Activated CD4-positive, alpha-beta T cell treated with anti-CD3 and anti-CD28 coated beads for 36 hours (primary cell): ENCODE data around the gene CUX1. TPM values are rescaled to one million over a fixed set of nuclear protein-coding genes. Genes with fewer than 3 reads are reported as not detected.
"Not testable (repeated sequence)": the region's sequence is repeated elsewhere in the genome, so short reads cannot be mapped to it uniquely, and the experiment has no call there.

ENCODE experiments used
- ATAC-seq: fragments of 200-7000 bp; cut with Tn5 transposase; one replicate; pipeline ENCODE4 v1.10.0; 2021; ENCODE audit warnings: mild to moderate bottlenecking, moderate library complexity
- CTCF ChIA-PET: fragments of 350-600 bp; sonication (Branson Sonifier 250); formaldehyde crosslinking; loops from one replicate; lab custom pipeline; 2021; ENCODE audit warnings: antibody characterized with exemption; lab: Charles Lee
- POLR2A ChIA-PET: fragments of 350-600 bp; sonication (Branson Sonifier 250); formaldehyde crosslinking; loops from one replicate; lab custom pipeline; 2021; ENCODE audit warnings: antibody characterized with exemption, inconsistent platforms; lab: Charles Lee
- DNase-seq: peaks from one replicate; pipeline ENCODE4 v3.0.0-alpha.2; 2020
- H3K27ac Mint-ChIP-seq: one replicate; pipeline ENCODE4 v1.8.0; 2021; ENCODE audit warnings: mixed read lengths
- H3K27me3 Mint-ChIP-seq: one replicate; pipeline ENCODE4 v1.8.0; 2021; ENCODE audit warnings: mixed read lengths
- H3K36me3 Mint-ChIP-seq: one replicate; pipeline ENCODE4 v1.8.0; 2021; ENCODE audit warnings: low read depth, mixed read lengths
- H3K4me1 Mint-ChIP-seq: one replicate; pipeline ENCODE4 v1.8.0; 2021; ENCODE audit warnings: mixed read lengths
- H3K4me3 Mint-ChIP-seq: one replicate; pipeline ENCODE4 v1.8.0; 2021; ENCODE audit warnings: mild to moderate bottlenecking, moderate library complexity, mixed read lengths
- H3K9me3 Mint-ChIP-seq: one replicate; pipeline ENCODE4 v1.8.0; 2021; ENCODE audit warnings: low read depth, mixed read lengths
- intact Hi-C, 2 experiments: fragments of 100-400 bp; cut with DNase I in 1 of 2; cut with micrococcal nuclease in 1 of 2; formaldehyde crosslinking; loops; one replicate each; pipeline versions ENCODE4 v1.14.2 to v1.15.1; 2022 to 2024; cut with DNase I, micrococcal nuclease
- total RNA-seq, 2 experiments: library from RNA; stranded (reverse); gene quantifications; one replicate each; pipeline ENCODE4 v1.2.3, GENCODE V29; 2021

Gene CUX1
- total RNA-seq, 2 experiments from 2014 or later, result 21.6 to 23.5 TPM

DNA sequence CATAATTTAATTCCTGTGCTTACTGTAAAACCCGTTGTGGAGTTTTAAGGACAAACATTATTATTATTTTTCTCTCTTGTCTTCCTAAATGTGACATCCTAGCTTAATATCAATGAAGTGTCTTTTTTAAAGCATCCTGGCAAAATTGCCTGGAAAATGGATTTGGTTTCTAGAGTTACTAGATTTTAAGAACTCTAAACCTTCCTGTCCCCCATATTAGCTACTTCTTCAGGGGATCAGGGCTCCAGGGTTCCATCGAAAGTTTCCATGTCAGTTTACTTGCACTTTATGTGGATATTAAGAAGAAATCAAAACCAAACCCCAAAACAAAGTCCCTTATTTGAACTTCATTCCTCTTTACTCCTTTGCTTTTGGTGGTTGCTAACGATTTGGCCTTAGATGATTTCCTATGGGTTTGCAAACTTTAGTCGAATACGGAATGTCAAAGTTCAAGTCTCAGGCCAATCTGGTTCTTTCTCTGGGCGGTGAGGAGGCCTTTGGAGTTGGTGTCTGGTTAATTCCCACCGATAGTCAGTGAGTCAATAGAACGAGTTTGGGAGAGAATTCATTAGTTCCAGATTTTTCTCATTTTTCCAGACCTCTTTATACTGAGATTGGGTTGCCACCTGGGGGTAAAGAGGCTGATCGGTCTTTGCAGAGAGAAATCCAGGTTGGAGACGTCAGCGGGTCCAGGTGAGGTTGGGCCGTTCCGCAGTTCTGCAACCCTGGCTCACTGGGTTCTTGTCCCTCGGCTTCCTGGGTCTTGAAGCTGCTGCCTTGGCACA is 1.1 kb downstream of the CUX1 start:
- H3K9me3 Mint-ChIP-seq, result no peaks in the 10 kb centered on the region
- H3K27ac Mint-ChIP-seq, result no peak overlapping the region
- intact Hi-C loops, result loop anchor here (5.0 to 10.0 kb wide), 3 partner anchors 456 to 654 kb away; partner anchors contain the start of gene VGF (in 1 of the 2)
- H3K27me3 Mint-ChIP-seq, result peaks cover 2% of the 10 kb centered on the region
- H3K4me1 Mint-ChIP-seq, result peaks cover 26% of the 10 kb centered on the region
- POLR2A ChIA-PET, result no interaction called here
- H3K36me3 Mint-ChIP-seq, result no peaks in the 10 kb centered on the region
- DNase-seq, result no peak
- ATAC-seq, result no peak
- CTCF ChIA-PET, result interaction anchor here (0.7 to 1.6 kb wide), 5 partner anchors 9 to 470 kb away, joined by 3 to 4 read pairs (median 3); no protein-coding TSS in a partner anchor
- H3K4me3 Mint-ChIP-seq, result peak overlapping the region; percentile 71

DNA sequence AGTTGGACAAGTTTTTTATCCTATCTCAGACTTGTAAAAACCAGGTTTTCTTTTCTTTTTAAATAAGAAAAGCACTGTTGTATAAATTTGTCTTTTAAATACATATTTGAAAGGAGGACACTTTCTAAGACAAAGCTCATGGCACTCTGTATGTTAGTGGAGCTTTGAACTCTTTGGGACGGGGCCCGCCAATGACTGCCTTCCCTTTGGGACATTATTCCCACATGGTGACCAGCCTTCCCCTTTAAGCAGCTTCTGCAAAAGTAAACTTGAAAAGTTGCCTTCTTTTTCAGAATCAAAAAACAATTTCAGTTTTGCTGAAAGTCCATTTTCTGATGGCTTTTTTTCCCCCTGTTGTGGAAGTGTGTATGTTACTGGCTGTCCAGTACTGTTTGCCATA is 1.8 kb downstream of the CUX1 start:
- Mint-ChIP-seq H3K9me3 (no peaks in the 10 kb centered on the region), H3K4me1 (peaks cover 24% of the 10 kb centered on the region), H3K27me3 (peaks cover 2% of the 10 kb centered on the region), H3K36me3 (no peaks in the 10 kb centered on the region), H3K27ac (no peak overlapping the region), H3K4me3 (no peak overlapping the region)
- ChIA-PET CTCF (interaction anchor here (1.1 to 1.6 kb wide), 3 partner anchors 14 to 39 kb away, joined by 3 read pairs; no protein-coding TSS in a partner anchor), POLR2A (no interaction called here)
- no peak for ATAC-seq
- DNase-seq, result no peak
- intact Hi-C loops, result loop anchor here (5.0 to 10.0 kb wide), 3 partner anchors 456 to 654 kb away; partner anchors contain the start of gene VGF (in 1 of the 2)

DNA sequence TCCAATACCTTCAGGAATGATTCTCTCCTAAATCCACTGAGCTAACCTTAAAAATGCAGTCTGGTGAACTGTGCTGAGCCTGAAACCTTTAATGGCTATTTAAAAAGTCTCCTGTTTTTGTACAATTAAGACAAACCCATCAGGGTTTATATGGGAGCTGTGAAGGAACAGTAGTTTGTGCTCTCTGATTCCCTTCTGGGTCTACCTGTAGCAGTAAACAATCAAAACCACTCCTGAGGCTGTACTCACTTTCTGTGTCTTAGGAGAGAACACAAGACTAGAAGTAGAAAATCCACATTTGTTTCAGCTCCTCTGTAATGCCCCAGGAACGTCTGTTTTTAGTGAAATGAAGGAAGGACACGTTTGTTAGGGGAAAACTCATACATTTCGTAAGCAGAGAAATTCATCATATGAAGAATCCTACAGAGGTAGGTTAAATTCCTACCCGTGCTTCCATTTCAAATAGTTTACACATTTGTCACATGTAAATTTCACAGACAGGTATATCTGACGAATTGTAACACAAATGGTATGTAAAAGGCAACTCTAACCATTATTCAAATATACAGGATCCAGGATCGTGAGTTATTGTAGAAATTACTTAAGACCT is 2.6 kb downstream of the CUX1 start:
- Mint-ChIP-seq H3K4me1 (peaks cover 20% of the 10 kb centered on the region), H3K9me3 (no peaks in the 10 kb centered on the region), H3K27ac (no peak overlapping the region), H3K27me3 (peaks cover 2% of the 10 kb centered on the region), H3K4me3 (no peak overlapping the region), H3K36me3 (no peaks in the 10 kb centered on the region)
- ChIA-PET POLR2A (interaction anchor here (0.6 kb wide), 1 partner anchor 17 kb away, joined by 3 read pairs; no protein-coding TSS in a partner anchor), CTCF (interaction anchor here (1.1 to 1.6 kb wide), 3 partner anchors 15 to 38 kb away, joined by 3 read pairs; no protein-coding TSS in a partner anchor)
- intact Hi-C loops, result loop anchor here (5.0 to 10.0 kb wide), 3 partner anchors 455 to 655 kb away; partner anchors contain the start of gene VGF (in 1 of the 2)
- ATAC-seq (no peak), DNase-seq (no peak)

DNA sequence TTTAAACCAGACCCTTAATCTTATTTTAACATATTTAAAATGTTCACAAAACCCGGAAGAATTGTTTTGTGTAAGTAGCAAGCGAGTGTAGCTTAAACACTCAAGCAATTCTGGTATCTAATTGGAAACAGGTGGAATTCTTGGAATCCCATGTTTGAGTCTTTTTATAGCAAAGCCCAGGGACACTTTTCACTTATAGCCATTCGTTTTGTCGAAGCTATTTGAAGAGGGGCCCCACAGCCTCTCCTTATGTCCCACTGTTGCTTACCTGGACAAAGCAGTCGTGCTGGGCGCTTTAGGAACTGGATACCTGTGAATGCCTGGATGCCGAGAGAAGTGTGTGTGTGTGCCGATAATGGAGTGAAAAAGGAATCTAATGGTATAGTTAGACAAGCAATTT is 3.3 kb downstream of the CUX1 start:
- CTCF ChIA-PET, result interaction anchor here (1.5 kb wide), 1 partner anchor 20 kb away, joined by 3 read pairs; no protein-coding TSS in a partner anchor
- POLR2A ChIA-PET, result no interaction called here

DNA sequence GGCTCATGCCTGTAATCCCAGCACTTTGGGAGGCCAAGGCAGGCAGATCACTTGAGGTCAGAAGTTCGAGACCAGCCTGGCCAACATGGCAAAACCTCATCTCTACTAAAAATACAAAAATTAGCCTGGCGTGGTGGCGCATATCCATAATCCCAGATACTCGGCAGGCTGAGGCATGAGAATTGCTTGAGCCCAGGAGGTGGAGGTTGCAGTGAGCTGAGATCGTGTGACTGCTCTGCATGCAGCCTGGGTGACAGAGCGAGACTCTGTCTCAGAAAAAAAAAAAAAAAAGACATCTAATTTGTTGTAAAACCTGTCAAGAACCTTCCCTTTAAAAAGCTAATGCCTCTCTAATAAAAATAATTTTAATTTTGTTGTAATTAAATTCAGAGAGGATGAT is 5.2 kb downstream of the CUX1 start:
- H3K27ac Mint-ChIP-seq, H3K4me3 Mint-ChIP-seq, H3K27me3 Mint-ChIP-seq, CTCF ChIA-PET, intact Hi-C loops, H3K36me3 Mint-ChIP-seq, H3K9me3 Mint-ChIP-seq, ATAC-seq, DNase-seq, POLR2A ChIA-PET: not testable (repeated sequence)
- H3K4me1 Mint-ChIP-seq, result peaks cover 19% of the 10 kb centered on the region

More for the DNA sequence above, 3.3 kb downstream of the CUX1 start:
- H3K27ac Mint-ChIP-seq, result no peak overlapping the region
- ATAC-seq, result no peak
- no peak for DNase-seq
- H3K36me3 Mint-ChIP-seq, result no peaks in the 10 kb centered on the region
- H3K4me1 Mint-ChIP-seq, result peaks cover 20% of the 10 kb centered on the region
- intact Hi-C loops, result no loop called here
- no peaks in the 10 kb centered on the region for H3K9me3 Mint-ChIP-seq
- H3K27me3 Mint-ChIP-seq, result peaks cover 2% of the 10 kb centered on the region
- no peak overlapping the region for H3K4me3 Mint-ChIP-seq

DNA sequence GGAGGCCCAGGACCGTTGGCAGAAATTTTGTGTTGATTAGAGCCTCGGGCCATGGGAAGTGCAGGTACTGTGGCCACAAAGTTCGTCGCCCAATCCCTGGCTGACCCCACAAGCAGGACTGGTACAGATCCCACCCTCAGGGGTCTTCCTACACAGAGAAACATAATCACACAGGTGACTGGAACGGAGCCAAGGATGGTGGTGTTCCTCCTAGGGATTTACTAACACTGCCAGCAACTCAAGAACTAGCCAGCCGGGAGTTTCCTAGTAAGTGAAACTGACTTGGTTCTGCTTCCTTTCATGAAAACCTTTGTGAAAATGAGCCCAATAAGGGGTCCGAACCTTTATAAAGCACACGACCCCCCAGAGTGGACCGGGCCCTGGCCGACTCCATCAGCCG is 5.7 kb downstream of the CUX1 start:
- no peak for ATAC-seq
- Mint-ChIP-seq H3K4me1 (peaks cover 16% of the 10 kb centered on the region), H3K9me3 (no peaks in the 10 kb centered on the region), H3K36me3 (no peaks in the 10 kb centered on the region), H3K27ac (no peak overlapping the region), H3K4me3 (no peak overlapping the region), H3K27me3 (peaks cover 2% of the 10 kb centered on the region)
- no peak for DNase-seq
- ChIA-PET POLR2A (no interaction called here), CTCF (interaction anchor here (0.8 kb wide), 1 partner anchor 20 kb away, joined by 3 read pairs; no protein-coding TSS in a partner anchor)
- intact Hi-C loops, result no loop called here

DNA sequence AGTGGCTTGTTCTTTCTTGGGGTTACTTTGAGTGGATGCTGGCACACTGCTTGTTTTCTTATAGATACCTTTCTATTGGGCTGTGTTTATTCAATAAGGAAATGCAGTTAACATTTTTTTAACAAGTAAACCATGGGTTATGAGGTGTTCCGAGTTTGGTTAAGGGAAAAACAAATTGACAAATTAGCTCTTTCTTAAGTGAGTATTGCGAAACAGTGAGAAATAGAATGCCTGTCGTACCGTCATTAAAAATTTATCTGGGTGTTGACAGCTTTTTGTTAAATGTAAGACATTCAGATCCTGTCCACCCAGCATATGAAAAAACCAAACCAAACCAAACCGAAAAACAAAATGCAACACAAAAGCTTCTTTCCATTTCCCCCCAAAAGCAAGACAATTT is 6.2 kb downstream of the CUX1 start:
- Mint-ChIP-seq H3K4me1 (peaks cover 14% of the 10 kb centered on the region), H3K9me3 (no peaks in the 10 kb centered on the region), H3K36me3 (no peaks in the 10 kb centered on the region), H3K27ac (no peak overlapping the region), H3K27me3 (peaks cover under 1% of the 10 kb centered on the region), H3K4me3 (no peak overlapping the region)
- DNase-seq, result no peak
- intact Hi-C loops, result no loop called here
- ChIA-PET CTCF (interaction anchor here (0.8 kb wide), 1 partner anchor 21 kb away, joined by 3 read pairs; no protein-coding TSS in a partner anchor), POLR2A (no interaction called here)
- ATAC-seq, result no peak

DNA sequence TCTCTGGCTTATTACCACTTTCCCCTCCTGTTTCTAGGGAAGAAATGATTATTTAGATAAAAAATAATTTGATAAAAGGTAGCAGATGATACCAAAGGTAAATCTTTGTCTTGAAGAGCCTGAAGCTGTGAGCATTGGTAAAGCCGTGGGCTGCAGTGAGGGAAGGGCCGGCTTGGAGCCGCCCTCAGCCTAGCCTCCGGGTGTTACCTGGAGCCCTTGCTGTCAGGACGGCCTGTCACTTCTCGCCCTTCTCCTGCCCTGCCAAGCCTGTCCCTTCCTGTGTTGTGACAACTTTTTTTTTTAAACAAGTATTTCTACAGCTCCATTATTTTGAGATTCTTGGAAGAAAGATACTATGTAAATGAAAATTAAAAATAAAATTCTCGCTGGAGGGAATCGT is 7.0 kb downstream of the CUX1 start:
- intact Hi-C loops, result no loop called here
- no peaks in the 10 kb centered on the region for H3K36me3 Mint-ChIP-seq
- H3K9me3 Mint-ChIP-seq, result no peaks in the 10 kb centered on the region
- no peak for DNase-seq
- no peaks in the 10 kb centered on the region for H3K27me3 Mint-ChIP-seq
- H3K27ac Mint-ChIP-seq, result no peak overlapping the region
- no peak overlapping the region for H3K4me3 Mint-ChIP-seq
- ChIA-PET CTCF (interaction anchor here (1.0 kb wide), 1 partner anchor 10 kb away, joined by 3 read pairs; no protein-coding TSS in a partner anchor), POLR2A (no interaction called here)
- no peak for ATAC-seq
- H3K4me1 Mint-ChIP-seq, result peaks cover 11% of the 10 kb centered on the region

DNA sequence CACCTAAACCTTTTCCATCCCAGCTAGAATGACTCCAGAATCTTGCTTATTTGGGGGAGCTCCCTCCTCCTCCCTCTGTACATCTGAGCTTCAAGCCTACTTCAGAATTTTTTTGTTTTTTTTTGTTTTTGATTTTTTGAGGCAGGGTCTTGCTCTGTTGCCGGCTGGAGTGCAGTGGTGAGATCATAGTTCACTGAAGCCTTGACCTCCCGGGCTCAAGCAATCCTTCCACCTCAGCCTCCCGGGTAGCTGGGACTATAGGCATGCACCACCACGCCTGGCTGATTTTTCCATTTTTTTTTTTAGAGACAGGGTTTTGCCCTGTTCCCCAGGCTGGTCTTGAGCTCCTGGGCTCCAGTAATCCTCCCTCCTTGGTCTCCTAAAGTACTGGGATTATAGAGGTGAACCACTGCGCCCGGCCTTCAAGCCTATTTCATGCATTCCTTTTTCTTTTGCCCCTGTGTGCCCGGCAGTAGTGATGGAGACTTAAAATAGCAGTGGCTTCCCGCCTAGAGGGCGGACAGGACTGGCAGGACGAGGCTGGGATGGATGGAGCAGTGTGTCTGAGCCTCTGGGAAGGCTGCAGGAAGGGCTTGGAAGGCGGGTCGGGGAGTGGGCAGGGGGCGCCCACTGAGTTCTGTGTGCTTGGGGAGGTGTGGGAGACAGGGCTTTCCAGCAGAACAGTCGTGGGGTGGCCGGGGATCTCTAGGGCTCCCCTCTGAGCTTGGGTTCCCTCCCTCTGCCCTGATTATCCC is 8.8 kb downstream of the CUX1 start:
- H3K36me3 Mint-ChIP-seq, result no peaks in the 10 kb centered on the region

DNA sequence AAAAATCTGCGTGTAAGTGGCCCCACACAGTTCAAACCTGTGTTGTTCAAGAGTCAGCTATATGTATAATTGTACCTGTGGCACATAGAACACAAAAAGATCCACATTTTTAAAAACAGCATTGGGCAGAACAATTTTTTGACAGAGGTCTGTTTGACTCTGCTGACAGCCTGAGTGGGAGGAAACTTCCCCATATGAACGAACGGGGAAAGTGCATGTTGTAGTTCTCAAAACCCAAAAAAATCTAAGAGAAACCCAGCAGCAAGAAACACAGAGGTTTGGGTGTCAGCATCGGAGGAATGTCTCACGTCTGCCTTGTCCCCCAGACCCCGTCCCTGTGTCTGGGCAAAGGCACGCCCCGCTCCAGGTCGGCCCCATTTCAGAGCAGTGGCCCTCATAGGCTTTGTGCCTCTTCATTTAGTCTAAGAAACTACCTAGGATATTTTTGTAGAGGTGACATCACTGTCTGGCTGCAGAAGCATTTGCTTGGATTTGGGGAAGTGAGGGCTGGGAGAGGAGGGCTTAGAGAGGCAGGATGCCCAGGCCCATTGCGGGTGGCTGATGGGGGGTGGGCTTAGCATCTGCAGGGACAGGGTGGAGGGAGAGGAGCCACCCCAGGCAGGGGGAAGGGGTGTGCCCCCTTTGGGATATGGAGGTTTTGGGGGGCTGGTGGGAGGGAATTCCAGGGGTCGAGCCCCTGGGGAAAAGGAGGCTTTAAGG is 11.0 kb downstream of the CUX1 start:
- no peak overlapping the region for H3K27ac Mint-ChIP-seq
- no peaks in the 10 kb centered on the region for H3K27me3 Mint-ChIP-seq
- ChIA-PET POLR2A (no interaction called here), CTCF (interaction anchor here (1.3 to 1.5 kb wide), 2 partner anchors 84 to 85 kb away, joined by 3 read pairs; no protein-coding TSS in a partner anchor)
- intact Hi-C loops, result no loop called here
- H3K36me3 Mint-ChIP-seq, result peaks cover 2% of the 10 kb centered on the region
- DNase-seq (no peak), ATAC-seq (no peak)
- no peaks in the 10 kb centered on the region for H3K9me3 Mint-ChIP-seq
- H3K4me1 Mint-ChIP-seq, result peaks cover 4% of the 10 kb centered on the region
- no peak overlapping the region for H3K4me3 Mint-ChIP-seq

More for the DNA sequence above, 8.8 kb downstream of the CUX1 start:
- H3K4me3 Mint-ChIP-seq, result no peak overlapping the region
- ChIA-PET POLR2A (no interaction called here), CTCF (interaction anchor here (0.7 to 1.4 kb wide), 4 partner anchors 8 to 1357 kb away, joined by 3 to 7 read pairs (median 4); partner anchors contain the start of gene CUX1)
- no peaks in the 10 kb centered on the region for H3K9me3 Mint-ChIP-seq
- intact Hi-C loops, result no loop called here
- no peak for DNase-seq
- no peak overlapping the region for H3K27ac Mint-ChIP-seq
- peaks cover 4% of the 10 kb centered on the region for H3K4me1 Mint-ChIP-seq
- no peak for ATAC-seq
- H3K27me3 Mint-ChIP-seq, result no peaks in the 10 kb centered on the region
